A549 (cell line): ENCODE data around the gene IL1A. TPM values are rescaled to one million over a fixed set of nuclear protein-coding genes. Genes with fewer than 3 reads are reported as not detected.

Experiments used
- ATAC-seq, 2 experiments: fragments of 200-7000 bp in 1 of 2; fragments of >200 bp in 1 of 2; cut with Nextera tagmentation in 1 of 2; cut with Tn5 transposase in 1 of 2; 3 replicates each; pipeline versions ENCODE4 v1.8.0 to v1.9.1; 2018 to 2020; ENCODE audit warnings: mild to moderate bottlenecking in 1 of 2, moderate library complexity in 1 of 2
- CTCF ChIA-PET: fragments of 300-600 bp; sonication (Branson Sonifier 250); formaldehyde crosslinking; extraction: SDS; loops from one replicate; lab custom pipeline; 2021; ENCODE audit warnings: antibody characterized with exemption, inconsistent platforms; lab: Yijun Ruan, JAX
- POLR2A ChIA-PET: fragments of 350-600 bp; formaldehyde crosslinking; extraction: SDS; loops from one replicate; lab custom pipeline; 2021; ENCODE audit warnings: antibody characterized with exemption, inconsistent platforms; lab: Yijun Ruan, JAX
- DNase-seq, 2 experiments: peaks; one replicate each; pipeline versions ENCODE4 v3.0.0 to v3.0.0-alpha.2; 2011 to 2016; ENCODE audit warnings: low read depth in 1 of 2, low spot score in 1 of 2
- FAIRE-seq: peaks from 2 replicates; lab custom pipeline; 2011; peaks lifted over from hg19 to GRCh38; lab: Jason Lieb, UNC
- H3K27ac ChIP-seq, 2 experiments: fragments of >200 bp; sonication (Bioruptor Twin); formaldehyde crosslinking; 3 replicates each; pipeline ENCODE4 v1.5.1; 2016 to 2017
- H3K4me1 ChIP-seq: fragments of >200 bp; sonication (Bioruptor Twin); formaldehyde crosslinking; 3 replicates; pipeline ENCODE4 v1.6.1; 2016
- H3K4me2 ChIP-seq: fragments of >200 bp; sonication (Bioruptor Twin); formaldehyde crosslinking; 3 replicates; pipeline ENCODE4 v1.6.1; 2016
- H3K4me3 ChIP-seq: fragments of >200 bp; sonication (Bioruptor Twin); formaldehyde crosslinking; 3 replicates; pipeline ENCODE4 v1.5.1; 2016
- H3K9me3 ChIP-seq: fragments of >200 bp; sonication (Bioruptor Twin); formaldehyde crosslinking; 3 replicates; pipeline ENCODE4 v1.6.1; 2016
- CBX8 ChIP-seq: fragments of 200-600 bp; sonication (generic); IDR thresholded peaks from 2 replicates; pipeline ENCODE4 v1.6.1; 2016
- CHD2 ChIP-seq: fragments of 150-350 bp; IDR thresholded peaks from 2 replicates; pipeline ENCODE4 v1.6.1; 2014; ENCODE audit warnings: low read length; ENCODE audit not compliant: partially characterized antibody
- CHD4 ChIP-seq: fragments of 200-600 bp; sonication (generic); IDR thresholded peaks from 2 replicates; pipeline ENCODE4 v1.6.1; 2016; ENCODE audit warnings: antibody characterized with exemption, mild to moderate bottlenecking, borderline replicate concordance
- CTCF ChIP-seq: fragments of >200 bp; sonication (Bioruptor Twin); formaldehyde crosslinking; IDR thresholded peaks from 3 replicates; pipeline ENCODE4 v1.5.1; 2016
- EHF ChIP-seq: fragments of 250-450 bp; sonication (Bioruptor Pico); IDR thresholded peaks from 2 replicates; pipeline ENCODE4 v1.5.0; 2020; ENCODE audit warnings: mild to moderate bottlenecking
- FOSL2 ChIP-seq, 2 experiments: fragments of 450-650 bp in 1 of 2; fragments of >200 bp in 1 of 2; sonication (Bioruptor Twin) in 1 of 2; formaldehyde crosslinking; IDR thresholded peaks; 2 replicates each; pipeline versions ENCODE4 v1.5.0 to v1.6.1; 2016 to 2020; ENCODE audit warnings: mild to moderate bottlenecking in 1 of 2, moderate library complexity in 1 of 2
- MYC ChIP-seq: IDR thresholded peaks from 2 replicates; pipeline ENCODE4 v1.6.1; 2012; ENCODE audit warnings: mild to moderate bottlenecking, inconsistent platforms, low read length, improper control_type of control experiment, borderline replicate concordance
- NR3C1 ChIP-seq: fragments of >200 bp; sonication (Bioruptor Twin); formaldehyde crosslinking; IDR thresholded peaks from 3 replicates; pipeline ENCODE4 v1.6.1; 2017
- POLR2A ChIP-seq: IDR thresholded peaks from 2 replicates; pipeline ENCODE4 v1.6.1; 2012; ENCODE audit warnings: mild to moderate bottlenecking, low read length
- RAD21 ChIP-seq, 2 experiments: fragments of >200 bp in 1 of 2; sonication (Bioruptor Twin) in 1 of 2; formaldehyde crosslinking in 1 of 2; IDR thresholded peaks in 1 of 2; conservative IDR thresholded peaks in 1 of 2; 2 replicates in 1 of 2; 3 replicates in 1 of 2; pipeline ENCODE4 v1.6.1; 2012 to 2018; ENCODE audit warnings: inconsistent platforms in 1 of 2
- RARB ChIP-seq: fragments of 250-450 bp; sonication (Bioruptor Pico); IDR thresholded peaks from 2 replicates; pipeline ENCODE4 v1.8.0; 2021; ENCODE audit warnings: mild to moderate bottlenecking, moderate library complexity
- SMC3 ChIP-seq: fragments of >200 bp; sonication (Bioruptor Twin); formaldehyde crosslinking; IDR thresholded peaks from 3 replicates; pipeline ENCODE4 v1.6.1; 2018; ENCODE audit warnings: inconsistent platforms
- USF2 ChIP-seq: fragments of 450-650 bp; IDR thresholded peaks from 2 replicates; pipeline ENCODE4 v1.6.1; 2014; ENCODE audit warnings: antibody characterized with exemption
- WGBS: methylation state at CpG from one replicate; pipeline ENCODE4 v1.1.6; 2017; ENCODE audit errors: missing lambda C conversion rate; 5-methylcytosine and 5-hydroxymethylcytosine counted together
- polyA plus RNA-seq, 4 experiments: library from polyadenylated mRNA; depleted of rRNA in 3 of 4; stranded (reverse); fragments of >200 nt; fragmentation: RNase III in 1 of 4; extraction: RNeasy Plus Mini Kit Qiagen cat#74134 plus additional on column Dnase treatment in 1 of 4; gene quantifications; 2 replicates in 3 of 4; 3 replicates in 1 of 4; pipeline ENCODE4 v1.2.3, GENCODE V29; 2011 to 2017
- TF ChIP-seq, protein P1 (sequence below): fragments of 250-450 bp; sonication (Bioruptor Pico); IDR thresholded peaks from 2 replicates; pipeline ENCODE4 v1.5.0; 2021; ENCODE audit warnings: mild to moderate bottlenecking, moderate library complexity, borderline replicate concordance
- TF ChIP-seq, protein P2 (sequence below): IDR thresholded peaks from 2 replicates; pipeline ENCODE4 v1.6.1; 2012

The IL1A gene
- polyA plus RNA-seq, 2 of the 4 experiments (the other 2 are of a cell fraction) = 0.25 TPM; not detected in 1

GRCh38 chr2:112728029-112728362, 56.3 kb downstream of the IL1A start (continued):
- TF ChIP-seq RARB (CRISPR knock-in tag) = no peak
- TF ChIP-seq, all 56 proteins: peak for 0

- Histone ChIP-seq H3K9me3 (no peaks in the 10 kb centered on the region), H3K4me1 (peaks cover 21% of the 10 kb centered on the region)
- WGBS = 80% methylated on average over 19 of the region's 19 CpGs
- TF ChIP-seq FOSL2 (IDR thresholded peaks at IDR 0.05) = no peak
- TF ChIP-seq FOSL2 (CRISPR knock-in tag; IDR thresholded peaks at IDR 0.05) = no peak
- TF ChIP-seq, protein P1, sequence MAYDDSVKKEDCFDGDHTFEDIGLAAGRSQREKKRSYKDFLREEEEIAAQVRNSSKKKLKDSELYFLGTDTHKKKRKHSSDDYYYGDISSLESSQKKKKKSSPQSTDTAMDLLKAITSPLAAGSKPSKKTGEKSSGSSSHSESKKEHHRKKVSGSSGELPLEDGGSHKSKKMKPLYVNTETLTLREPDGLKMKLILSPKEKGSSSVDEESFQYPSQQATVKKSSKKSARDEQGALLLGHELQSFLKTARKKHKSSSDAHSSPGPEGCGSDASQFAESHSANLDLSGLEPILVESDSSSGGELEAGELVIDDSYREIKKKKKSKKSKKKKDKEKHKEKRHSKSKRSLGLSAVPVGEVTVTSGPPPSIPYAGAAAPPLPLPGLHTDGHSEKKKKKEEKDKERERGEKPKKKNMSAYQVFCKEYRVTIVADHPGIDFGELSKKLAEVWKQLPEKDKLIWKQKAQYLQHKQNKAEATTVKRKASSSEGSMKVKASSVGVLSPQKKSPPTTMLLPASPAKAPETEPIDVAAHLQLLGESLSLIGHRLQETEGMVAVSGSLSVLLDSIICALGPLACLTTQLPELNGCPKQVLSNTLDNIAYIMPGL (CRISPR knock-in tag) = no peak
- TF ChIP-seq CBX8 = no peak
- TF ChIP-seq NR3C1 = no peak
- TF ChIP-seq EHF = no peak
- no peak for TF ChIP-seq CTCF
- TF ChIP-seq USF2 = no peak
- no peak for TF ChIP-seq CHD2
- TF ChIP-seq POLR2A = no peak
- TF ChIP-seq, all 56 proteins: peak for 0
- Histone ChIP-seq H3K4me3 (no peak overlapping the region), H3K4me2 (no peak overlapping the region), H3K27ac (peak overlapping the region in 1 of 2 experiments; percentile 86; a peak in 2 of 6 replicates)
- CTCF ChIA-PET = interaction anchor here (0.5 to 13.7 kb wide), 49 partner anchors 9 to 606 kb away, joined by 3 to 343 read pairs (median 8); partner anchors contain the start of genes CHCHD5 and SLC20A1
- DNase-seq = no peak
- POLR2A ChIA-PET = interaction anchor here (1.3 to 2.9 kb wide), 2 partner anchors 82 to 101 kb away, joined by 4 to 18 read pairs; partner anchors contain the start of gene SLC20A1
- FAIRE-seq = no peak
- ATAC-seq = no peak
Observed at GRCh38 chr2:112727276-112728028, 56.8 kb downstream of the IL1A start.

DNA sequence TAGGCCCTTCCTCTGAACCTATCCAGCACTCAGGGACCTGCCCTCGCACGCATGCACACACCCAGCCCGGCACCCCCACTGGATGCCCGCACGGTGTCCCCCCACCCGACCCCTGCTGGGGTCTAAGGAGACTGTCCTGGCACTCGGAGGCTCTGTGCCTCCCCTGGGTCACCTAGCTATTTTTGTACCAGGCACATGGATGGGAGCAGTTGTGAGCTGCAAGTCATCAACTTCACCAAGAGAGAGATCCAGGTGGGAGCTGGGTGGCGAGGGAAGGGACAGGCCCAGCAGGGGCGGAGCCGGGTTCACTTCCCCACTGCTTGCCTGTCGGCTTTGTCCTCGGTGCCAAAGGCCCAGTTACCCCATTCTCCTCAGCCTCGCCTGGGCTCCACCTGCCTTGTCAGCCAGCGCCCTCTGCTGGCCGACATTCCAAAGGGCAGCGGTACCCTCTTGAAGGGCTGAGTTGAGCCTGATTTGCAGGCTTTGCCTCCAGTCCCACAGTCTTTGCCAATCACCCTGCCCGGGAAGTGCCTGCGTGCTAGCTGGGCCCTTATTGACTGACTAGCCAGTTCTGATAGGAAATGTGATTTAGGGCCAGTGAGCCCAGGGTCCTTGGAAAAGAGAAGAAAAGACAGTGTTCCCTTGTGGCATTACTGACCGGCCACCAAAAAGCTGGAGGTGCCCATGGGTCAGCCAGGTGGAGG, 57.7 kb downstream of the IL1A start:
- TF ChIP-seq RAD21 (conservative IDR thresholded peaks at IDR 0.05 in 1 of 2, IDR thresholded peaks at IDR 0.05 in 1 of 2) (peak; percentile 99 to 100), CTCF (peak; percentile 97), USF2 (no peak), SMC3 (peak; percentile 99), MYC (peak; percentile 39; the same call in 1 of the 2 replicates), CHD4 (no peak)
- TF ChIP-seq, protein P2, sequence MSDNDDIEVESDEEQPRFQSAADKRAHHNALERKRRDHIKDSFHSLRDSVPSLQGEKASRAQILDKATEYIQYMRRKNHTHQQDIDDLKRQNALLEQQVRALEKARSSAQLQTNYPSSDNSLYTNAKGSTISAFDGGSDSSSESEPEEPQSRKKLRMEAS = peak; percentile 60
- H3K4me2 ChIP-seq = peak overlapping the region; percentile 63
- FAIRE-seq = peak; percentile 56
- peaks cover 21% of the 10 kb centered on the region for H3K4me1 ChIP-seq
- WGBS = 20% methylated on average over 9 of the region's 19 CpGs
- peak; percentile 84 to 95 for ATAC-seq
- peak; percentile 92 to 93 for DNase-seq
- CTCF ChIA-PET = interaction anchor here (0.5 to 13.7 kb wide), 57 partner anchors 8 to 863 kb away, joined by 3 to 343 read pairs (median 6); partner anchors contain the start of genes CHCHD5 and SLC20A1
- peak overlapping the region; percentile 81 to 86 for H3K27ac ChIP-seq
- no peaks in the 10 kb centered on the region for H3K9me3 ChIP-seq
- POLR2A ChIA-PET = interaction anchor here (1.3 to 2.9 kb wide), 2 partner anchors 81 to 100 kb away, joined by 4 to 18 read pairs; partner anchors contain the start of gene SLC20A1
- no peak overlapping the region for H3K4me3 ChIP-seq
